Suprapubic skin (tissue), 3 donors: Measurements from ENCODE around the gene GIT1.

ENCODE experiments used
- POLR2AphosphoS5 ChIP-seq, 3 donors: sonication (generic); formaldehyde crosslinking; IDR thresholded peaks; one replicate each; pipeline ENCODE4 v1.6.1; 2017; ENCODE audit warnings: antibody characterized with exemption in 3 of 3
- TF ChIP-seq, protein P1 (sequence below), 2 donors: fragments of 200-600 bp in 1 of 2; fragments of 450-650 bp in 1 of 2; sonication (generic) in 1 of 2; IDR thresholded peaks; one replicate each; pipeline ENCODE4 v1.5.1; 2016 to 2019; ENCODE audit warnings: antibody characterized with exemption in 2 of 2, mild to moderate bottlenecking in 1 of 2, moderate library complexity in 1 of 2

DNA sequence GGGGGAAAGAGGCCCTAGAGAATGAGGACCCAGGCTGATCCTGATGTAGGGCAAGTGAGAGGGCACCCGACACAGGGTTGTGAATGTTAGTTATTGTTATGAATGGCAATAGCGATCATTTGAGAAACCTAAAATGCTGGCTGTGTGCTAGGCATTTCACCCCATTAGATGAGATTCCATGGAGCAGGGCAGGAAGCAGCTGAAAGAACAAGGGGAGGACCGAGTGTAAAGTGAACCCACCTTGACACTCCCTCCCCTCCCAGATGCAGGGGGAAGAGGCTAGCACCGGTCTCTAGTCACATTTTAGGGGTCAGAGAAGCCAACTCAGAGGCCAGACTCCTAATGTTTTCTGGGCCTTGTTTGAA, 33.8 kb upstream of the GIT1 start:
- TF ChIP-seq, protein P1, sequence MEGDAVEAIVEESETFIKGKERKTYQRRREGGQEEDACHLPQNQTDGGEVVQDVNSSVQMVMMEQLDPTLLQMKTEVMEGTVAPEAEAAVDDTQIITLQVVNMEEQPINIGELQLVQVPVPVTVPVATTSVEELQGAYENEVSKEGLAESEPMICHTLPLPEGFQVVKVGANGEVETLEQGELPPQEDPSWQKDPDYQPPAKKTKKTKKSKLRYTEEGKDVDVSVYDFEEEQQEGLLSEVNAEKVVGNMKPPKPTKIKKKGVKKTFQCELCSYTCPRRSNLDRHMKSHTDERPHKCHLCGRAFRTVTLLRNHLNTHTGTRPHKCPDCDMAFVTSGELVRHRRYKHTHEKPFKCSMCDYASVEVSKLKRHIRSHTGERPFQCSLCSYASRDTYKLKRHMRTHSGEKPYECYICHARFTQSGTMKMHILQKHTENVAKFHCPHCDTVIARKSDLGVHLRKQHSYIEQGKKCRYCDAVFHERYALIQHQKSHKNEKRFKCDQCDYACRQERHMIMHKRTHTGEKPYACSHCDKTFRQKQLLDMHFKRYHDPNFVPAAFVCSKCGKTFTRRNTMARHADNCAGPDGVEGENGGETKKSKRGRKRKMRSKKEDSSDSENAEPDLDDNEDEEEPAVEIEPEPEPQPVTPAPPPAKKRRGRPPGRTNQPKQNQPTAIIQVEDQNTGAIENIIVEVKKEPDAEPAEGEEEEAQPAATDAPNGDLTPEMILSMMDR (IDR thresholded peaks at IDR 0.05): no peak
- no peak for TF ChIP-seq POLR2AphosphoS5 (IDR thresholded peaks at IDR 0.05)
